GM10847 (cell line): Measurements from ENCODE around the gene KIF5B.
A peak's percentile ranks its signal among the peaks of the same experiment; 100 is the strongest.

Experiments used
- POLR2A ChIP-seq: IDR thresholded peaks from 2 replicates; pipeline ENCODE4 v1.6.1; 2011; ENCODE audit not compliant: insufficient read length; ENCODE audit errors: extremely low read depth

The KIF5B gene

DNA sequence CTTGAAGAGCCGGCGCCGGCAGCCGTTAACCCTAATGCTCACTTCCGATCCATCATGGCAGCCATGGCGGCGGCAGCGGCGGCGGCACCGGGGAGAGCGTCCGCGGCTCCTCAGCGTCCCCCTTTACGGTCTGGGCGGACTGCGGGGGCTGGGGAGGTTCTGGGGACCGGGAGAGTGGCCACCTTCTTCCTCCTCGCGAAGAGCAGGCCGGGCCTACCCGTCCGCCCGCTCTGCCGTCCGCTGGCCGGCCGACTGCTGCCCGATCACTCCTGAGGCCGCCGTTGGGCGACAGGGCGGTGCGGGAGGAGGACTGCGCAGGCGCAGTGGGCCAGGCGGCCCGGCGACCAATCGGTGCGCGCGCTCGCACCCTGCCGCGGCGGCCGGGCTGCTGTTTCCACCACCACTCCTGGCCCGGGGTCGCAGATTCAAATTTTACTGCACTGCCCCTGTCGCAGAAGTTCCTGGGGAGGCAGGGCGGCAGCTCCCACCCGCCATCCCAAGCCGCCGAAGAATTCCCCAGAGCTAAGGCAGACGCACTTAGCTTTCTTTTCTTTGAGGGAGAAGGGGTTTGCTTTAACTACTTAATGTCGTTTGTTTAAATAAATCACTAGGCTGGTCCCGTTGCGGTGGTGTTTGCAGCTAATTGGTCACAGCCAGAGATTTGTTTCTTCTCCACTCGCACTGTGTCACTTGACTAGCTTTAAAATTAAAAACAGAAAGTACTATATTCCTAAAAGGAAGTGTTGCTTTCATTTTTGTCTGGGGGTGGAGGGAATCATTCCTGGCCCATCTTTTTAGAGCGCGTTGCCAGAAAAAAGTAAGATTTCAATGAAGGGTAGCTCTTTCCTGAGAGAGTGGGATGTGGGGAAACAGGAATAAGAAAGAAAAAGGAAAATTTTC lies at the start of gene KIF5B:
KIF5B (minus strand) TSS at position 290 of the 900 bp plus-strand sequence. CDS start 452 bp downstream, outside the sequence.
- peak; percentile 98 for TF ChIP-seq POLR2A

- no peak for TF ChIP-seq POLR2A
Measured at GRCh38 chr10:32105782-32106382, 49.7 kb upstream of the KIF5B start.

DNA sequence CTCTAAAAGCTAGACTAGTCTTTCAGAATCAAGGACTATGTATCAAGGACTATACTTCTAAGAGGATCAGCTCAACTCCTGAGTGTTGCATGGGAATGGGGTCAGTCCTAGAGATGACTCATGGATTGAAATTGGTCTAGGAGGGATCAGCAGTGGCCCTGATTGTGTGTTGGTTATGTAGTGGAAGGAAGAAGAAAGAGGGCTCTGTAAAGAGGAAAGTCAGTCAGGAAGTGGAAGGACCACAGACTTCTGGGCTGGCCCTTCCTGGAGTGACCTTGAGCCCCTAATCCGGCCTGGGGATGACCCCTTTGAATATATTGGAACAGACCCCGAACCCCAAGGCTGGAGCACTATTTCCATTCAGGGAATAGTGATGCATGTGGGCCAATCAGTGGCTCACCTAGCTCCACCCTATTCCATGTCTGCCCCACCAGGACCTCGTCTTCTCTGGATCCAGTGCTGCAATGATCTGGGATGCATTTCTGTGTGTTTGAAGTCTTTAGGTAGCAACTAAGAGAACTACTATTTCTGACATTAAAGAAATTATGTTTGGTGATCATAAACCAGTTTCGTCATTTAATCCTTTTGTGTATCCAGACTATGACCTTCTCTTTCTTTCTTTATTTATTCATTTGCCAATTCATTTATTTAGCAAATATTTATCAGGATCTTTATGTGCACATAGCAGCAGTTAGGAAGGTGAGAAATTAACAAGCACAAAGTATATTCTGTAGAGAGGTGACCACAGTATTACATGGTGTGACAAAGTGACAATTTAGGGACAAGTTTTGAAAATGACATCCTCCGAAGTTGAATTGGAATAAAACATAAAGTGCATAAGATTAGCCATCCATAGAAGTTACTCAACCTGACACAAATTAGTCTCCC lies 48.6 kb upstream of the KIF5B start:
- no peak for TF ChIP-seq POLR2A

DNA sequence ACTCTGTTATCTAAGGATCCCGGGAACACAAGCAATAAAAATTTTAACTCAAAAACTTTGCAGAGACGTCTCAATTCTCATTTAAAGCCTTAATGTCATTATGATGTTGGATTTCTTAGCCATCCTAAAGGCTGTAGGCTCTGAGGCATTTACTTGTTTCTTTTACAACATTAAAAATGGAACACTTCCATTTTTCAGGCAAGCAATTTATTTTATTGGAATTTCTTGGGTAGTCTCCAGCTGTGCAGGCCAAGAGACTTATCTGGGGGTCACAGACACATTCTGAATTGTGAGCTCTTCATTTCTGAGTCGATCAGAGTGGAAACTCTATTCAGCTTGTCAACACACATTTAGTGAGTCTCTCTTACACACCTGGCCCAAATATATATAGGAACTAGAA lies 48.0 kb upstream of the KIF5B start:
- TF ChIP-seq POLR2A, result no peak

DNA sequence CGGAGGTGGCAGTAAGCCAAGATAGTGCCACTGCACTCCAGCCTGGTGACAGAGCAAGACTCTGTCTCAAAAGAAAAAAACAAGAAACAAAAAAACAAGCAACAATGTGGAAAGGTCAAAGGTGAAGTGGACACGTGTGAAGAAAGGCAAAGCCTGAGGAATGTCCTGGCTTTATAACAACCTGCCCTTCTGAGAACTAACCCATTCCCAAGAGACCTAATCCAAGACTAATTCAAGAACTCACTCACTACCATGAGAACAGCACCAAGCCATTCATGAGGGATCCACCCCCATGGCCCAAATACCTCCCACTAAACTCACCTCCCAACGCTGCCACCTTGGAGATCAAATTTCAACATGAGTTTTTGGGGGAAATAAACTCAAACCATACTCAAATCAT lies 47.5 kb upstream of the KIF5B start:
- TF ChIP-seq POLR2A, result no peak

DNA sequence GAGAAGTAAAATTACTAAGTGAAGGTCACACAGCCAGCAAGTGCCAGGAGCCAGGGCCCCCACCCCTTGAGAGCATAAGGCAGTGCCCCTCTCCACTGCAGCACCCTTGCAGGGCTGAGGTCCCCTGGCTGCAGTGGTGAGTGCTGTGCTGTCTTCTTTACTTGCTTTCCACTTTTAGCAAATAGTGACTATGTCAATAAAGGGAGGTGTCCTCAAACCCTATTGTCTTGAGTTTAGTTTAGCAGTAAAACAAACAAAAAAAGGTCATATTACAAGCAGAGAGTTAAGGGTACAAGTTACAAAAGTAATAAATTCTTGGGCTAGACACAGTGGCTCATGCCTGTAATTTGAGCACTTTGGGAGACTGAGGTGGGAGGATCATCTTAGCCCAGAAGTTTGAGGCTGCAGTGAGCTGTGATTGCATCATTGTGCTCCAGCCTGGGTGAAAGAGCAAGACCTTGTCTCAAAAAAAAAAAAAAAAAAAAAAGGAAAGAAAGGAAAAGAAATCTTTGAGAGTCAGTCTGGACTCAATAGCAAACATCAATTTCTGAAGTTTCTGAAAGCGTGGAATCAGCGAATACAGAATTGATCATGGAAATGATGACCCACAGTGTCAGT lies 39.0 kb upstream of the KIF5B start:
- TF ChIP-seq POLR2A, result no peak

DNA sequence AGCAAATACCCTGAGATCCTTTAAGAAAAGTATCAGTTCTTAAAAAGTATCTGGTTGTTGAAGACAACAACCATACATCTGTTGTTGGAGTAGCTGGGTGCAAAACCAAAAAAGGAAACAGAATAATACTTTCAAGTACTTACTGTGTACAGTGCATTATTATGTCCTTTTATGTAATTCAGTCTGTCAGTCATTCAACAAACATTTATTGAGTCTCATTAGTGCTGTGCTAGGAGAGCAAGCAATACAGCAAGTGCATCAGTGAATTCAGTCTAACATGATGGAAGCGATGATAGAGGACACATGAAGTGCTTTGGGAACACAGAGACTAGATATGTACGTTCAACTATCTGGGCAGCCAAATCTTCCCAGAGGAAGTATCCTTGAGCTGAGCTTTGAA lies 37.4 kb upstream of the KIF5B start:
- TF ChIP-seq POLR2A, result no peak

- TF ChIP-seq POLR2A, result no peak
Measured at GRCh38 chr10:32091046-32091445, 34.8 kb upstream of the KIF5B start.

- TF ChIP-seq POLR2A, result no peak
Measured at GRCh38 chr10:32084185-32084851, 28.1 kb upstream of the KIF5B start.

GRCh38 chr10:32077896-32078485 lies 21.8 kb upstream of the KIF5B start:
- TF ChIP-seq POLR2A, result no peak

GRCh38 chr10:32073659-32074058 lies 17.4 kb upstream of the KIF5B start:
- no peak for TF ChIP-seq POLR2A

GRCh38 chr10:32073128-32073527 lies 16.9 kb upstream of the KIF5B start:
- no peak for TF ChIP-seq POLR2A

- no peak for TF ChIP-seq POLR2A
Measured at GRCh38 chr10:32072025-32072800, 16.0 kb upstream of the KIF5B start.

DNA sequence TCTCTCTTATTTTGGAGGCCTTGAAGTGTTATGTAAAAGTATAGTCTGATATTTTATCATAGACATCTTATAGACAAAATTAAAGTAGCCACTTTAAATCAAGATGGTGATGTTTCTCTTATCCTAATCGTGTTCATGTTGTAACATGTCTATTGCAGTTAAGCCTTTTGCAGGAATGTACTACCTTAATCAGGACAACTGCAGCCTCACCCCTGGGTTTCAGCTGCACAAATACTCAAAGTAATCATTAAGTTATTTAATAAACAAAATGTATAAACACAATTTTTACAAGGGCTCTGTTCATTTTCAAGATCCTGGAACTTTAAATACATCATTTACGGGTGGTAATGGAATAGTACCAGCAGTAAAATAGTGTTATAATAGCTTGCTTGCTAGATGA lies 14.4 kb upstream of the KIF5B start:
- no peak for TF ChIP-seq POLR2A

DNA sequence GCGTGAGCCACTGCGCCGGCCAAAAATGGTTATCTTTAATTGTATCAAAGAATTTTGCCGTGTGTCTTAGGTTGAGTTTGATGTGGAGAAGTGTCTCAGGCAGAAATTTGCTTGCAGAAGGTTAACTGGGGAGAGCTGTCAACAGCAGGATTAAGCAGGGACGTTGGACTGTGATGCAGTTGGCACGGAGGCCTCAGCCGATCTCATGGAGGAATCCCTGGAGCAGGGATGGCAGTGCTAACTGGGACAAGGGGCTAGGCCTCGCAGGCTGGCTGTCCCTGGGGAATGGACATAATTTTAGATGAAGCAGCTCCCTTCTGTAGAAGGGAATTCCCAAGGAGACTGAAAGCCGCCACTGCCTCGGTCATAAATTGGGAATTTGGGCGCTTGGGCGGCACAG lies 12.3 kb upstream of the KIF5B start:
- TF ChIP-seq POLR2A, result no peak
